Muscle of arm (tissue), 14 donors: ENCODE data around the gene MZT1. TPM values are rescaled to one million over a fixed set of nuclear protein-coding genes. Genes with fewer than 3 reads are reported as not detected.
"Not testable (repeated sequence)": the region's sequence is repeated elsewhere in the genome, so short reads cannot be mapped to it uniquely, and the experiment has no call there.

Experiments used
- DNase-seq: peaks from one replicate; pipeline ENCODE4 v3.0.0-alpha.2; 2013
- long read RNA-seq, 11 donors: transcript quantifications; one replicate each; lab custom pipeline, GENCODE V29; 2026
- polyA plus RNA-seq, 12 donors: library from polyadenylated mRNA; unstranded; fragments of 120-200 nt; gene quantifications; one replicate each; pipeline ENCODE4 v1.2.1, GENCODE V29; 2013; ENCODE audit not compliant: insufficient read length in 12 of 12

MZT1 gene, protein sequence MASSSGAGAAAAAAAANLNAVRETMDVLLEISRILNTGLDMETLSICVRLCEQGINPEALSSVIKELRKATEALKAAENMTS
- 10 to 100 TPM in 11 of 12 donors, not detected in 1; 11.2 to 36.6 (median 29.8) TPM for polyA plus RNA-seq
- long read RNA-seq, donor 1, transcript MZT1-201 (3 exons, 2,299 nt): major isoform, 16 of 16 reads
- long read RNA-seq, donor 1, partial matches to known transcripts: 0 of 16 reads
- long read RNA-seq, donor 1, other reads (novel, unspliced or antisense): 0 of 16 reads
- long read RNA-seq, donor 2, transcript MZT1-201 (3 exons, 2,299 nt): major isoform, 29 of 29 reads
- long read RNA-seq, donor 2, partial matches to known transcripts: 0 of 29 reads
- long read RNA-seq, donor 2, other reads (novel, unspliced or antisense): 0 of 29 reads
- long read RNA-seq, donor 3, transcript MZT1-201 (3 exons, 2,299 nt): major isoform, 13 of 13 reads
- long read RNA-seq, donor 3, partial matches to known transcripts: 0 of 13 reads
- long read RNA-seq, donor 3, other reads (novel, unspliced or antisense): 0 of 13 reads
- long read RNA-seq, donor 4, transcript MZT1-201 (3 exons, 2,299 nt): major isoform, 12 of 12 reads
- long read RNA-seq, donor 4, partial matches to known transcripts: 0 of 12 reads
- long read RNA-seq, donor 4, other reads (novel, unspliced or antisense): 0 of 12 reads
- long read RNA-seq, donor 5, transcript MZT1-201 (3 exons, 2,299 nt): major isoform, 20 of 20 reads
- long read RNA-seq, donor 5, partial matches to known transcripts: 0 of 20 reads
- long read RNA-seq, donor 5, other reads (novel, unspliced or antisense): 0 of 20 reads
- long read RNA-seq, donor 6, transcript MZT1-201 (3 exons, 2,299 nt): major isoform, 19 of 19 reads
- long read RNA-seq, donor 6, partial matches to known transcripts: 0 of 19 reads
- long read RNA-seq, donor 6, other reads (novel, unspliced or antisense): 0 of 19 reads
- long read RNA-seq, donor 7, transcript MZT1-201 (3 exons, 2,299 nt): major isoform, 8 of 8 reads
- long read RNA-seq, donor 7, partial matches to known transcripts: 0 of 8 reads
- long read RNA-seq, donor 7, other reads (novel, unspliced or antisense): 0 of 8 reads
- long read RNA-seq, donor 8, transcript MZT1-201 (3 exons, 2,299 nt): major isoform, 13 of 13 reads
- long read RNA-seq, donor 8, partial matches to known transcripts: 0 of 13 reads
- long read RNA-seq, donor 8, other reads (novel, unspliced or antisense): 0 of 13 reads
- long read RNA-seq, donor 9, transcript MZT1-201 (3 exons, 2,299 nt): major isoform, 12 of 12 reads
- long read RNA-seq, donor 9, partial matches to known transcripts: 0 of 12 reads
- long read RNA-seq, donor 9, other reads (novel, unspliced or antisense): 0 of 12 reads
- long read RNA-seq, donor 10, transcript MZT1-201 (3 exons, 2,299 nt): major isoform, 20 of 20 reads
- long read RNA-seq, donor 10, partial matches to known transcripts: 0 of 20 reads
- long read RNA-seq, donor 10, other reads (novel, unspliced or antisense): 0 of 20 reads
- long read RNA-seq, donor 11, transcript MZT1-201 (3 exons, 2,299 nt): major isoform, 30 of 30 reads
- long read RNA-seq, donor 11, partial matches to known transcripts: 0 of 30 reads
- long read RNA-seq, donor 11, other reads (novel, unspliced or antisense): 0 of 30 reads

GRCh38 chr13:72727417-72728289, at the start of gene MZT1, which contains the start of gene BORA:
Gene MZT1 (minus strand): TSS chr13:72727629. CDS start chr13:72727602, 27 bp downstream.
Gene BORA (plus strand): TSS chr13:72727923. CDS start chr13:72728941, 1,018 bp downstream.
- peak; percentile 98 for DNase-seq

GRCh38 chr13:72774019-72774418, 46.6 kb upstream of the MZT1 start:
- no peak for DNase-seq

DNA sequence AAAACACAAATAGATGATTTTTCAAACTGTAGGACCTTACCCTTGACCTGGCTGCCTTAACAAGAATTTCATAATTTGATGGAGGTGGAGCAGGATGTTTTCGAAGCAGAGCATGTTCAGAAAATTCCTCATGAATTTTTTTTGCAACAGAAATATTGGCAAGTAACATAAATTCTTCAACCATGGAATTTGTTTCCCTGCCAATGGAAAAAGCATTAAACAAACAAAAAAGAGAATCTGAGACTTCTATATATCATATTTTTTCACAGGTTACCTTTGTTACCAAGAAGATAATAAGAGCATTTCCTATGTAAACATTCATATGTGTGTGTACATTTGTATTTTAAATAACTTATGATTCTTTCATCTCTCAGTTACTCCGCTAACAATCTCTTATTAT, 36.0 kb upstream of the MZT1 start:
- peak; percentile 27 for DNase-seq

- no peak for DNase-seq
These were observed 32.8 kb upstream of the MZT1 start for GRCh38 chr13:72760189-72760588.

- DNase-seq: no peak
These were observed 30.5 kb upstream of the MZT1 start for GRCh38 chr13:72757792-72758535.

- DNase-seq: no peak
These were observed 26.7 kb upstream of the MZT1 start for GRCh38 chr13:72754111-72754510.

DNA sequence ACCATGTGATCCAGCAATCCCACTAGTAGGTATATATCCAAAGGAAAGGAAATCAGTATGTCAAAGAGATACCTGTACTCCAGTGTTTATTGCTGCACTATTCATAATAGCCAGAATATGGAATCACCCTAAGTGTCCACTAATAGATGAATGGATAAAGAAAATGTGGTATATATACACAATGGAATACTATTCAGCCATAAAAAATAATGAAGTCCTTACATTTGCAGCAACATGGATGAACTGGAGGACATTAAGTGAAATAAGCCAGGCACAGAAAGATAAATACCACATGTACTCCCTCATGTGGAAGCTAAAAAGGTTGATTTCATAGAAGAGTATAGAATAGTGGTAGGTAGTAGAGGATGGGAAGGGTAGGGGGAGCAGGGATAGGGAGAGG, 23.8 kb upstream of the MZT1 start:
- no peak for DNase-seq

DNA sequence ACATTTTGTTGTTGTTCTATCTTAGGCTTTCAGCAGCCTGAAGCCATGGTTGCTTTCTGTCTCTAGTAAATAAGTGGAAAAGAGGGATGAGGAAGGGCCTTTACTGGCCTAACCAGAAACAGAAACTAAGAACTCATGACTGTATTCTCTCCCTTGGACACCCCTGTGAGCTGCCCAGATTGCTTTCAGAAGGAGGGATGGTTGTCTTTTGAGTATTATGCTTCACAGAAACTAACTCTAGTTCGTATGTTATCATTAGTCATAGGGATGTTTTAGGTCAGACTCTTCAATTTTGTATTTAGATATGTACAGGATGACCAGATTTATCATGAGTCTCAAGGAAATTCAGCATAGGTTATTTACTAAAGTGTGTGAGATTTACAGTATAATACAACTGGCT, 17.8 kb upstream of the MZT1 start:
- no peak for DNase-seq

DNA sequence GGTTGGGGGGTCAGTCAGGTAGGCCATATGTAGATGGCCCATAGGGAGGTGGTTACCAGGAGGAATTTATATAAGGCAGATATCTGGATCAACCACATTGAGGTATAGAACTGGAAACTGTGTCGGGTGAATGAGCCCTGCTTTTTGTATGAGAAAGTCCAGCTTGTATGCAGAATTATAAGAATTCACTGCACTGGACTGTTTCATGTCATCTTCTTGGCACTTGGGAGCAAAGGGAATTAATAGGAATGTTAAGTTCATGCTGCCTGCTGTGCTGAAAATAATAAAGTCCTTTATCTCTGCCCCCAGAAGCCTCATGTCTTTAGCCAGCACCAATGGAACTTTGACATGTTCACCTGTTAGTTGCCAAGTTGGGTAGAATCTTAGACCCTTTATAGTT, 12.6 kb upstream of the MZT1 start:
- no peak for DNase-seq

DNA sequence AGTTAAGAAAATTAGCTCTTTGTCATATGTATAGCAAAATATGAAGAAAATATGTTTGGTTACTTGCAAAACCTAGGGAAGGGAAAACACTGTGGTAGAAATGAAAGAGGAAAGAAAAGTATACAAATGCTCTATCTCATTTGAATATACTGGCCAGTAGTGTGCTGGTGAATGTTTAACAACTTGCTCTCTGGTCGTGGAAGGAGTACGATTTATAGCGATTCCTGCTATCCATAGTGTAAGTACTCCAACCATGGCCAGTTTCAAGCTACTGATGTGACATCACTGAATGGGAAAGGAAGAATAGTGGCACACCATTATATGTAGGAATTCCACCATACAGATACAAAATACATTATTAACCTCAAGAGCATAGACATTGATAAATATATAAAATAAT, 9.6 kb upstream of the MZT1 start:
- no peak for DNase-seq

GRCh38 chr13:72728290-72728605, 819 bp upstream of the MZT1 start:
- no peak for DNase-seq

- no peak for DNase-seq
These were observed 558 bp downstream of the MZT1 start for GRCh38 chr13:72726726-72727416.

DNA sequence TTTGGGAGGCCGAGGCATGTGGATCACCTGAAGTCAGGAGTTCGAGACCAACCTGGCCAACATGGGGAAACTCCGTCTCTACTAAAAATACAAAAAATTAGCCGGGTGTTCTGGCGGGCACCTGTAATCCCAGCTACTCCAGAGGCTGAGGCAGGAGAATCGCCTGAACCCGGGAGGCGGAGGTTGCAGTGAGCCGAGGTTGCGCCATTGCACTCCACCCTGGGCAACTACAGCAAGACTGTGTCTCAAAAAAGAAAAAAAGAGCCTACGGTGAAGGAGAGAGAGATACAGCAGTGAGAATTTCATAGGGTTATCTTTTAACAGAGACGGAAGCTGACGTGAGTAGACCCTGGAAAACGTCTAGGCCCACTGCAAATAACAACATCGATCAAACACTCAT, 1.2 kb downstream of the MZT1 start:
- DNase-seq: not testable (repeated sequence)

GRCh38 chr13:72716776-72717175, 10.7 kb downstream of the MZT1 start:
- DNase-seq: no peak

DNA sequence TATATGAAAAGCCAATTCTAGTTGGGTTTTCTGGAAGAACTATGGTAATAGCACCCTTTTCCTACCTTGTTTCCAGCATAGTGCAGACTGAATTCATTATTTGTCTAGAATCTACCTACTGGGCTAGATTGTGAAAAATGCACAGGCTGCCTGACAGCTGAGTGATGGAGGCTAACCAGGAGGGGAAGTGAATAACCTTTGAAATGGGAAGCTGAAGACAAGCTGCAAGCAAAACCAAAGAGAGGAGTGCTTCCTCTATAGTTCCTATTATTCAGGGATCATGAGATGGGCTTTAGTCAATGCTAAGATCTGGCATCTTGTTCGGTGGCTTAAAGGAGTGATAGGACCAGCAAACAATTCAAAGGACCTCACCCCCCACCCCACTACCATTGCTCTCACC, 26.9 kb downstream of the MZT1 start:
- no peak for DNase-seq

- DNase-seq: no peak
These were observed 29.3 kb downstream of the MZT1 start for GRCh38 chr13:72698164-72698563.

DNA sequence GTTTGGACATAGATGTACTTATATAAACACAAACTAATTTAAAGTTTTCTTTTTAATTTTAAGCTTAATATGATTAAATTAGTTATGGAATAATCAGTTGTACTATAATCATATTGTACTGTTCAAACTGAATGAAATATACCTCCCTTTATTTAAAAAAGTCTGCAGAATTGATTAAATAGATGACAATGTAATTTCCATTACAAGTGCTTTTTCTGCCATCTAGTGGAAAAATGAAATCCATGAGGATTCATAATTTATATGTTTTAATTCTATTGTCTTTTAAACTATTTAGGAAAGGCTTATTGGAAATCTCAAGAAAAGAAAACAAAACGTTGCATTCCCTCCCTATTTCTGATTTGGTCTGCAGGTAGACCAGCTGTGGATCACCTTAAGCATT, 30.9 kb downstream of the MZT1 start:
- peak; percentile 7 for DNase-seq

DNA sequence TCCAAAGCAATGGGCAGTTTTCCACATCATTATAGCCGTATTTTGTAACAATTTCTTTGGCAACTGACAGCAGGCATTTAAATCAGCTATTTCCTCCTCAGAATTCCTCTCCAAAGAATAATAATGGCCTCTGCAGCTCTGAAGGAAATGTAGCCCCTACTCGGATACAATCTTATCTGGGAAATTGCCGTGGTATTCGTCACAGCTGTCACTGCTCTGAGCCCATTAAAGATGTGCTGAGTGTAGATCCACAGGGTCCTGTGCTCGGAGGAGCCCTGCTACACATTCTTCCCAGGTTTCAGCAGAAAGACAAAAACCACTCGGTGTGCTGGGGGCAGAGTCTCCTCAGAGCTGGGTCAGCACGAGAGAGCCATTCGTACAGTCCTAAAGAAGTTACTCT, 33.1 kb downstream of the MZT1 start:
- no peak for DNase-seq

DNA sequence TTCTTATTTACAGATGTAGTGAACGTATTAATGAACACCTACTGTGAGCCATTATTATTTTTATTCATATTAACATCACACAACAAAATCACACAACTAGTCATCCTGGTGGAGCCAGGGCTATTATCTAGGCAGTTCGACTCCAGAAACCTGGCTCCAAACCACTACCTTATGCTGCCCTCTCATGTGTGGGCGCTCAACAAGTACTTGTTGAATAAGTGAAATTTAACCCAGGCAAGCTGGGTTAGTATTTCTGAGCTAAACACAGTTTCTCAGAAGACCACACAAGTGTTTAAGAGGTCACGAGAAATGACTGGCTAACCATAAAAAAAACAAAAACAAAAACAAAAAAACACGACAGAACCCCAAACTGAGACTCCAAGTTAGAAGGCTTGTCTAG, 33.6 kb downstream of the MZT1 start:
- DNase-seq: no peak
